Adipocyte (in vitro differentiated cells): ENCODE measurements around the gene CABLES1.
A peak's percentile ranks its signal among the peaks of the same experiment; 100 is the strongest.
"Not testable (repeated sequence)": the region's sequence is repeated elsewhere in the genome, so short reads cannot be mapped to it uniquely, and the experiment has no call there.

Source experiments
- DNase-seq: peaks from one replicate; pipeline ENCODE4 v3.0.0-alpha.2; 2015; ENCODE audit warnings: low read depth
- H3K27me3 ChIP-seq: replicated peaks from 2 replicates; pipeline ENCODE4 v1.7.0; 2013; ENCODE audit warnings: mild to moderate bottlenecking, low read length, moderate library complexity; ENCODE audit not compliant: control insufficient read depth, insufficient read depth
- H3K36me3 ChIP-seq: 2 replicates; pipeline ENCODE4 v1.7.0; 2013; ENCODE audit warnings: low read length, mild to moderate bottlenecking, moderate library complexity; ENCODE audit not compliant: control insufficient read depth, insufficient read depth, severe bottlenecking
- H3K4me1 ChIP-seq: 2 replicates; pipeline ENCODE4 v1.7.0; 2013; ENCODE audit warnings: mild to moderate bottlenecking, low read length, moderate library complexity; ENCODE audit not compliant: control insufficient read depth, insufficient read depth
- H3K4me3 ChIP-seq: 2 replicates; pipeline ENCODE4 v1.7.0; 2013; ENCODE audit warnings: mild to moderate bottlenecking, low read length, moderate library complexity
- H3K9ac ChIP-seq: 2 replicates; pipeline ENCODE4 v1.7.0; 2013; ENCODE audit warnings: mild to moderate bottlenecking, low read length, moderate library complexity
- H3K9me3 ChIP-seq: 2 replicates; pipeline ENCODE4 v1.7.0; 2013; ENCODE audit warnings: mild to moderate bottlenecking, low read length, moderate library complexity; ENCODE audit not compliant: control insufficient read depth

The CABLES1 gene

GRCh38 chr18:23146861-23147469 lies 11.7 kb downstream of the CABLES1 start:
- Histone ChIP-seq H3K9me3 (no peaks in the 10 kb centered on the region), H3K27me3 (no peaks in the 10 kb centered on the region), H3K4me1 (peaks cover 27% of the 10 kb centered on the region), H3K9ac (no peak overlapping the region), H3K4me3 (no peak overlapping the region), H3K36me3 (no peaks in the 10 kb centered on the region)
- no peak for DNase-seq

GRCh38 chr18:23148382-23148781 lies 13.1 kb downstream of the CABLES1 start:
- Histone ChIP-seq H3K9ac (no peak overlapping the region), H3K4me3 (no peak overlapping the region), H3K4me1 (peaks cover 13% of the 10 kb centered on the region), H3K36me3 (no peaks in the 10 kb centered on the region), H3K9me3 (no peaks in the 10 kb centered on the region), H3K27me3 (no peaks in the 10 kb centered on the region)
- DNase-seq, result no peak

- DNase-seq, result no peak
- Histone ChIP-seq H3K9me3 (no peaks in the 10 kb centered on the region), H3K4me3 (no peak overlapping the region), H3K4me1 (peaks cover 4% of the 10 kb centered on the region), H3K27me3 (no peaks in the 10 kb centered on the region), H3K36me3 (no peaks in the 10 kb centered on the region), H3K9ac (no peak overlapping the region)
Measured at GRCh38 chr18:23149570-23149969, 14.3 kb downstream of the CABLES1 start.

- H3K27me3 ChIP-seq, result no peaks in the 10 kb centered on the region
- DNase-seq, result no peak
- no peaks in the 10 kb centered on the region for H3K36me3 ChIP-seq
- H3K9ac ChIP-seq, result no peak overlapping the region
- H3K4me3 ChIP-seq, result no peak overlapping the region
- no peaks in the 10 kb centered on the region for H3K9me3 ChIP-seq
- H3K4me1 ChIP-seq, result peaks cover 22% of the 10 kb centered on the region
Measured at GRCh38 chr18:23151414-23152099, 16.3 kb downstream of the CABLES1 start.

GRCh38 chr18:23154030-23154429 lies 18.7 kb downstream of the CABLES1 start:
- no peak for DNase-seq
- H3K4me3 ChIP-seq, result no peak overlapping the region
- no peaks in the 10 kb centered on the region for H3K27me3 ChIP-seq
- peaks cover 22% of the 10 kb centered on the region for H3K4me1 ChIP-seq
- H3K36me3 ChIP-seq, result no peaks in the 10 kb centered on the region
- no peaks in the 10 kb centered on the region for H3K9me3 ChIP-seq
- no peak overlapping the region for H3K9ac ChIP-seq

- Histone ChIP-seq H3K36me3 (no peaks in the 10 kb centered on the region), H3K27me3 (no peaks in the 10 kb centered on the region), H3K9ac (no peak overlapping the region), H3K9me3 (no peaks in the 10 kb centered on the region), H3K4me3 (no peak overlapping the region), H3K4me1 (peaks cover 22% of the 10 kb centered on the region)
- DNase-seq, result peak; percentile 62
Measured at GRCh38 chr18:23154823-23155500, 19.7 kb downstream of the CABLES1 start.

- no peaks in the 10 kb centered on the region for H3K9me3 ChIP-seq
- H3K9ac ChIP-seq, result no peak overlapping the region
- H3K27me3 ChIP-seq, result no peaks in the 10 kb centered on the region
- no peak overlapping the region for H3K4me3 ChIP-seq
- no peaks in the 10 kb centered on the region for H3K36me3 ChIP-seq
- peaks cover 22% of the 10 kb centered on the region for H3K4me1 ChIP-seq
- peak; percentile 52 for DNase-seq
Measured at GRCh38 chr18:23155537-23155936, 20.3 kb downstream of the CABLES1 start.

GRCh38 chr18:23156134-23156533 lies 20.8 kb downstream of the CABLES1 start:
- H3K4me1 ChIP-seq, result peaks cover 22% of the 10 kb centered on the region
- no peaks in the 10 kb centered on the region for H3K36me3 ChIP-seq
- DNase-seq, result no peak
- H3K27me3 ChIP-seq, result no peaks in the 10 kb centered on the region
- H3K4me3 ChIP-seq, result no peak overlapping the region
- no peaks in the 10 kb centered on the region for H3K9me3 ChIP-seq
- no peak overlapping the region for H3K9ac ChIP-seq

GRCh38 chr18:23158058-23158457 lies 22.8 kb downstream of the CABLES1 start:
- H3K27me3 ChIP-seq, result no peaks in the 10 kb centered on the region
- H3K9me3 ChIP-seq, result no peaks in the 10 kb centered on the region
- H3K36me3 ChIP-seq, result no peaks in the 10 kb centered on the region
- H3K4me3 ChIP-seq, result no peak overlapping the region
- peaks cover 22% of the 10 kb centered on the region for H3K4me1 ChIP-seq
- DNase-seq, result no peak
- H3K9ac ChIP-seq, result no peak overlapping the region

- not testable (repeated sequence) for H3K36me3 ChIP-seq, DNase-seq, H3K27me3 ChIP-seq, H3K4me3 ChIP-seq, H3K9me3 ChIP-seq, H3K9ac ChIP-seq
- peaks cover 22% of the 10 kb centered on the region for H3K4me1 ChIP-seq
Measured at GRCh38 chr18:23158884-23159283, 23.6 kb downstream of the CABLES1 start.

GRCh38 chr18:23159344-23159743 lies 24.1 kb downstream of the CABLES1 start:
- DNase-seq, result no peak
- H3K27me3 ChIP-seq, result no peaks in the 10 kb centered on the region
- no peak overlapping the region for H3K4me3 ChIP-seq
- no peaks in the 10 kb centered on the region for H3K36me3 ChIP-seq
- no peak overlapping the region for H3K9ac ChIP-seq
- H3K9me3 ChIP-seq, result no peaks in the 10 kb centered on the region
- H3K4me1 ChIP-seq, result peaks cover 22% of the 10 kb centered on the region
